Measurements from ENCODE around the gene ZSWIM8.

GRCh38 chr10:73810358-73810734 is 24.9 kb downstream of the ZSWIM8 start:
- TF ChIP-seq CTCF (IDR thresholded peaks at IDR 0.05) = no peak
- TF ChIP-seq POLR2AphosphoS5 (IDR thresholded peaks at IDR 0.05; ENCODE audit: insufficient read depth in 1 of 2, low read depth in 1 of 2) = no peak
